MCF 10A (cell line): ENCODE results near the gene BIRC5. TPM values are rescaled to one million over a fixed set of nuclear protein-coding genes. Genes with fewer than 3 reads are reported as not detected.

Experiments
- BruUV-seq: library from RNA; stranded (reverse); fragments of 400-500 nt; replicated peaks from 2 replicates; lab custom pipeline; 2021; lab: Mats Ljungman, UMichigan
- CTCF ChIA-PET: fragments of 300-600 bp; sonication (Branson Sonifier 250); formaldehyde crosslinking; extraction: SDS; loops from one replicate; lab custom pipeline; 2021; ENCODE audit warnings: antibody characterized with exemption, inconsistent platforms; lab: Yijun Ruan, JAX
- POLR2A ChIA-PET: fragments of 300-600, 350-650 bp; sonication (Branson Sonifier 250); formaldehyde crosslinking; extraction: SDS; loops from one replicate; lab custom pipeline; 2020; ENCODE audit warnings: antibody characterized with exemption, inconsistent platforms; lab: Yijun Ruan, JAX
- DNase-seq: peaks from one replicate; pipeline ENCODE4 v3.0.0-alpha.2; 2018; ENCODE audit not compliant: unreplicated experiment
- H3K27ac Mint-ChIP-seq: one replicate; pipeline ENCODE4 v1.8.0; 2022; ENCODE audit warnings: mild to moderate bottlenecking, low read depth, mixed read lengths; ENCODE audit not compliant: unreplicated experiment
- H3K27me3 Mint-ChIP-seq: one replicate; pipeline ENCODE4 v1.8.0; 2022; ENCODE audit warnings: mixed read lengths; ENCODE audit not compliant: insufficient read depth, unreplicated experiment
- H3K36me3 Mint-ChIP-seq: one replicate; pipeline ENCODE4 v1.8.0; 2022; ENCODE audit warnings: mild to moderate bottlenecking, moderate library complexity, mixed read lengths; ENCODE audit not compliant: insufficient read depth, unreplicated experiment
- H3K4me1 Mint-ChIP-seq: one replicate; pipeline ENCODE4 v1.8.0; 2022; ENCODE audit warnings: mixed read lengths; ENCODE audit not compliant: insufficient read depth, unreplicated experiment
- H3K4me3 Mint-ChIP-seq: one replicate; pipeline ENCODE4 v1.8.0; 2022; ENCODE audit warnings: mild to moderate bottlenecking, moderate library complexity, mixed read lengths; ENCODE audit not compliant: unreplicated experiment
- H3K9me3 Mint-ChIP-seq: one replicate; pipeline ENCODE4 v1.8.0; 2022; ENCODE audit warnings: mixed read lengths; ENCODE audit not compliant: unreplicated experiment
- intact Hi-C: fragments of 100-400 bp; cut with micrococcal nuclease; formaldehyde crosslinking; loops from 2 replicates; pipeline ENCODE4 v1.14.1; 2022
- total RNA-seq: library from RNA; stranded (reverse); gene quantifications from 2 replicates; pipeline ENCODE4 v1.2.3, GENCODE V29; 2022
- TF ChIP-seq, protein P1 (sequence below): fragments of 200-600 bp; IDR thresholded peaks from one replicate; pipeline ENCODE4 v1.8.0; 2022; ENCODE audit warnings: antibody characterized with exemption, mild to moderate bottlenecking; ENCODE audit not compliant: unreplicated experiment

The BIRC5 gene
- total RNA-seq, 1 experiment from 2014 or later, result 45.6 TPM

GRCh38 chr17:78200451-78200850, 13.6 kb upstream of the BIRC5 start:
- intact Hi-C loops, result no loop called here
- Mint-ChIP-seq H3K27me3 (no peaks in the 10 kb centered on the region), H3K4me3 (no peak overlapping the region), H3K4me1 (peaks cover 5% of the 10 kb centered on the region), H3K9me3 (no peaks in the 10 kb centered on the region), H3K36me3 (peaks cover 41% of the 10 kb centered on the region), H3K27ac (no peak overlapping the region)
- ChIA-PET CTCF (interaction anchor here (0.5 to 0.9 kb wide), 3 partner anchors 24 to 1921 kb away, joined by 3 to 4 read pairs (median 4); no protein-coding TSS in a partner anchor), POLR2A (no interaction called here)
- no TSS peak for BruUV-seq
- TF ChIP-seq, protein P1, sequence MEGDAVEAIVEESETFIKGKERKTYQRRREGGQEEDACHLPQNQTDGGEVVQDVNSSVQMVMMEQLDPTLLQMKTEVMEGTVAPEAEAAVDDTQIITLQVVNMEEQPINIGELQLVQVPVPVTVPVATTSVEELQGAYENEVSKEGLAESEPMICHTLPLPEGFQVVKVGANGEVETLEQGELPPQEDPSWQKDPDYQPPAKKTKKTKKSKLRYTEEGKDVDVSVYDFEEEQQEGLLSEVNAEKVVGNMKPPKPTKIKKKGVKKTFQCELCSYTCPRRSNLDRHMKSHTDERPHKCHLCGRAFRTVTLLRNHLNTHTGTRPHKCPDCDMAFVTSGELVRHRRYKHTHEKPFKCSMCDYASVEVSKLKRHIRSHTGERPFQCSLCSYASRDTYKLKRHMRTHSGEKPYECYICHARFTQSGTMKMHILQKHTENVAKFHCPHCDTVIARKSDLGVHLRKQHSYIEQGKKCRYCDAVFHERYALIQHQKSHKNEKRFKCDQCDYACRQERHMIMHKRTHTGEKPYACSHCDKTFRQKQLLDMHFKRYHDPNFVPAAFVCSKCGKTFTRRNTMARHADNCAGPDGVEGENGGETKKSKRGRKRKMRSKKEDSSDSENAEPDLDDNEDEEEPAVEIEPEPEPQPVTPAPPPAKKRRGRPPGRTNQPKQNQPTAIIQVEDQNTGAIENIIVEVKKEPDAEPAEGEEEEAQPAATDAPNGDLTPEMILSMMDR, result no peak
- DNase-seq, result no peak

- no TSS peak for BruUV-seq
- TF ChIP-seq, protein P1, result no peak
- no peak for DNase-seq
- Mint-ChIP-seq H3K4me3 (no peak overlapping the region), H3K4me1 (peaks cover 5% of the 10 kb centered on the region), H3K27me3 (no peaks in the 10 kb centered on the region), H3K27ac (no peak overlapping the region), H3K36me3 (peaks cover 27% of the 10 kb centered on the region), H3K9me3 (no peaks in the 10 kb centered on the region)
- POLR2A ChIA-PET, result no interaction called here
- CTCF ChIA-PET, result interaction anchor here (0.8 kb wide), 1 partner anchor 54 kb away, joined by 4 read pairs; no protein-coding TSS in a partner anchor
- intact Hi-C loops, result no loop called here
Measured at GRCh38 chr17:78202666-78203065, 11.4 kb upstream of the BIRC5 start.

- H3K4me3 Mint-ChIP-seq, result no peak overlapping the region
- H3K4me1 Mint-ChIP-seq, result no peaks in the 10 kb centered on the region
- intact Hi-C loops, result no loop called here
- no peaks in the 10 kb centered on the region for H3K9me3 Mint-ChIP-seq
- POLR2A ChIA-PET, result no interaction called here
- H3K27ac Mint-ChIP-seq, result no peak overlapping the region
- BruUV-seq, result no TSS peak
- no peaks in the 10 kb centered on the region for H3K27me3 Mint-ChIP-seq
- no peak for DNase-seq
- TF ChIP-seq, protein P1, result no peak
- H3K36me3 Mint-ChIP-seq, result peaks cover 19% of the 10 kb centered on the region
- CTCF ChIA-PET, result interaction anchor here (0.6 kb wide), 1 partner anchor 93 kb away, joined by 4 read pairs; no protein-coding TSS in a partner anchor
Measured at GRCh38 chr17:78204387-78205123, 9.5 kb upstream of the BIRC5 start.

DNA sequence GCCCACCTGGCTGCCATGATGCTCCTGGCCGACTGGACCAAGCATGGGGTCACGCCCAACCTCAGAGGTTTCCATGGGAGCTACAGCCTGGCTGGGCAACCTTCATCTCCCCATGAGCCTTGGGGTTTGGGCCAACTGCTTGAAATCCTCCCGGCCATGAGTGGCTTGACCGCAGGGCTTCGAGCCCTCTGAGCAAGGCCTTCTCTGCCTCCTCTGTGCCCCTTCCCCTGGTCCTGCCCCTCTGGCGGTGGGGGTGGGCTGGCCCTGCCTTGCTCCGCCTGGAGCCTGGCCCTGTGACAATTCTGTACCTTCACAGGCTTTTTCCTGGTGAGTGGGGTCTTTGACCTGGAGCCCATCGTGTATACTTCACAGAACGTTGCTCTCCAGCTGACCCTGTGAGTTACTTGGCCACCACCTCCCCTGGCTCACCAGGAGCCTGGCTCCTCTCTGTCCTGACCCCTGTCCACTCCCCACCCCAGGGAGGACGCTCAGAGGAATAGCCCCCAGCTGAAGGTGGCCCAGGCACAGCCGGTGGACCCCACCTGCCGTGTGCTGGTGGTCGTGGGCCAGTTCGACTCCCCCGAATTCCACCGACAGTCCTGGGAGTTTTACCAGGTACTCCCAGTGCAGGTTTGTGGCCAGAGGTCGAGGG, 8.8 kb upstream of the BIRC5 start:
- POLR2A ChIA-PET, result no interaction called here
- Mint-ChIP-seq H3K27ac (no peak overlapping the region), H3K4me1 (no peaks in the 10 kb centered on the region), H3K4me3 (no peak overlapping the region), H3K9me3 (no peaks in the 10 kb centered on the region), H3K36me3 (peaks cover 19% of the 10 kb centered on the region), H3K27me3 (no peaks in the 10 kb centered on the region)
- CTCF ChIA-PET, result no interaction called here
- TF ChIP-seq, protein P1, result no peak
- intact Hi-C loops, result no loop called here
- DNase-seq, result no peak
- BruUV-seq, result no TSS peak
